Testis (tissue), 2 donors: ENCODE data around the gene TDRD12.

Experiments used
- CTCF ChIP-seq, 3 experiments: fragments of 450-650 bp in 2 of 3; fragments of 200-600 bp in 1 of 3; sonication (generic) in 1 of 3; IDR thresholded peaks; one replicate each; pipeline ENCODE4 v1.5.1; 2016 to 2019; ENCODE audit warnings: antibody characterized with exemption in 3 of 3, mild to moderate bottlenecking in 2 of 3, moderate library complexity in 1 of 3
- POLR2A ChIP-seq: fragments of 450-650 bp; IDR thresholded peaks from one replicate; pipeline ENCODE4 v1.6.1; 2017; ENCODE audit warnings: antibody characterized with exemption, mild to moderate bottlenecking, moderate library complexity

- TF ChIP-seq POLR2A: no peak
- TF ChIP-seq CTCF (IDR thresholded peaks at IDR 0.05): no peak
These were observed 43.8 kb upstream of the TDRD12 start, which contains the start of gene RGS9BP for GRCh38 chr19:32675720-32676185.
